SK-MEL-5 (cell line): ENCODE results near the gene SIN3B. TPM values are rescaled to one million over a fixed set of nuclear protein-coding genes. Genes with fewer than 3 reads are reported as not detected.

Experiments
- DNase-seq: peaks from one replicate; pipeline ENCODE4 v3.0.0-alpha.2; 2016; ENCODE audit warnings: low read depth, low spot score
- in situ Hi-C: cut with HindIII; loops from 2 replicates; pipeline ENCODE4 v1.10.0; 2016; ENCODE audit warnings: low sequenced_read_pairs, high pct_unique_total_duplicates, low pct_unique_long_range_greater_than_20kb
- small RNA-seq, 2 experiments: library from RNA; depleted of rRNA; stranded (forward); fragments of <200 nt; gene quantifications; one replicate each; pipeline ENCODE3, GENCODE V24; 2014
- total RNA-seq: library from RNA; depleted of rRNA; stranded (reverse); fragments of >200 nt; shearing (Covaris generic); gene quantifications from 2 replicates; pipeline ENCODE4 v1.2.3, GENCODE V29; 2014; rRNA removed

SIN3B gene
- total RNA-seq, 1 experiment from 2014 or later: 14.4 TPM

DNA sequence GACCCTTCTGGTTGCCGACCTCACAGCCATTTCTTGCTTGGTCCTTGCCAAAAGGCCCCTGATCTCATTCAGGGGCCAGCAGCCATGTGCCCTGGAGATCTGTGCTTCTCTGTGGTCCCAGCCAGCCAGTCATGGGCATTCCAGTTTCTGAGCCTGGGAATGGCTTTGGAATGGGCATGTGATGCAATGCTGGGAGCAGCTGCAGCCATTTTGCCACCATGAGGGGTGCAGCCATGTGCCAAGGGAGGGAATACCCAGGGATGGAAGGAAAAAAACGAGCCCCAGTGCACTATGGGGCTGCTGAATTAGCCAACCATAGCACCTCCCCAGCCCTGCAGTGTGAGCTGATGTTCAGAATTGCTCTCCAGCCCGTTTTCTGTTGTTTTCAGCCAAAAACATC lies 85.9 kb downstream of the SIN3B start:
- DNase-seq: no peak
- in situ Hi-C loops: no loop called here

DNA sequence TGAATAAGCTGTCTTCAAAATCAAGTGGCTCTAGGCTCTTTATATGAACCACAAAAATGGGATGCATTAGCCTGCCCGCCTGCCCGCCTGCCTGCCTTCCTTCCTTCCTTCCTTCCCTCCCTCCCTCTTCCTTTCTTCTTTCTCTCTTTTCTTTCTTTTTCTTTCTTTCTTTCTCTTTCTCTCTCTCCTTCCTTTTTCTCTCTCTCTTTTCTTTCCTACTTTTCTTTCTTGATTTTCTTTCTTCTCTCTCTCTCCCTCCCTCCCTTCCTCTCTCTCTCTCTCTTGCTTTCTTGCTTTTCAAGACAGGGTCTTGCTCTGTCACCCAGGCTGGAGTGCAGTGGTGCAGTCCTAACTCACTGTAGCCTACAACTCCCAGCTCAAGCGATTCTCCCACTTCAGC lies 86.5 kb downstream of the SIN3B start:
- in situ Hi-C loops: no loop called here
- no peak for DNase-seq

- in situ Hi-C loops: no loop called here
- DNase-seq: no peak
Observed at GRCh38 chr19:16917401-16917800, 88.2 kb downstream of the SIN3B start.

- DNase-seq: no peak
- in situ Hi-C loops: no loop called here
Observed at GRCh38 chr19:16919496-16919895, 90.3 kb downstream of the SIN3B start.

DNA sequence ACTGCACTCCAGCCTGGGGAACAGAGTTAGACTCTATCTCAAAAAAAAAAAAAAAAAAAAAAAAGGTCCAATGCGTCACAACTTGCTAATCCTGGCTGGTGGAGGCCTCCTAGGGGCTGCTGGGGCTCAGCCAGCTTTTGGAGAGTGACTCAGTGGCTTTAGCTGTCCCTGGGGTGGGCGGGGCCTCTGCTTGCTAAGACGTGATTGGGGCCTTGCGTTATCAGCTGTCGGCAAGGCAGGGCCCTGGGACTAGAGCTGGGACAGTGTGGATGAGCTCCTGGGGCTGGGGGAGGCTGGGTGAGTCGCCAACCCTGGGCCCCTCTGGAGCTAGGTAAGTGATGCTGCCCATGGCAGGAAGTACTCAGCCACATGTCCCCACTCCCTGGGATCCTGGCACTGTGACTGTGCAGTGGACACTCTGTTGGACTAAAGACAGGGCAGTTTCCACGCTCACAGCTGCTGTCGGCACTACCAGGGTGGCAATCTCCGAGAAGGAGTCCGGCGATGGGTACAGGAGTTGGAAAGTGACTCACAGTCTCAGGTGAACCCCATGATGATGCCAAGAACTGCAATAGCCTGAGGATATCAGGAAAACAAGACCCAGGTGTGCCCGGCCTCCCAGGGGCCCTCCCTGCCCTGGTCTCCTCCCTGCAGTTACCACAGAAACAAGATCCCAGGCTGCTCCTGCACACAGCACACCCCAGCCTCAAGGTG lies 91.8 kb downstream of the SIN3B start:
- in situ Hi-C loops: no loop called here
- DNase-seq: no peak

- no peak for DNase-seq
Observed at GRCh38 chr19:16921766-16922591, 92.8 kb downstream of the SIN3B start.

DNA sequence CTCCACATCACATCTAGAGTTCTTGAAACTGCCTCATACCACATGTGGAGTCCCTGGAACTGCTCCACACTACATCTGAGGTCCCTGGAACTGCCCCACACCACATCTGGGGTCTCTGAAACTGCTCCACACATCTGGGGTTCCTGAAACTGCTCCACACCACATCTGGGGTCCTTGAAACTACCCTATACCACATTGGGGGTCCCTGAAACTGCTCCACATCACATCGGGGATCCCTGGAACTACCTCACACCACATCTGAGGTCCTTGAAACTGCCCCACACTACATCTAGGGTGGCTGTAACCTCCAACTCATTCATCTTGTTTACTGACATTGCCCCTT lies 93.4 kb downstream of the SIN3B start:
- no peak for DNase-seq
- in situ Hi-C loops: no loop called here

More at GRCh38 chr19:16921766-16922591, 92.8 kb downstream of the SIN3B start:
- in situ Hi-C loops: no loop called here

DNA sequence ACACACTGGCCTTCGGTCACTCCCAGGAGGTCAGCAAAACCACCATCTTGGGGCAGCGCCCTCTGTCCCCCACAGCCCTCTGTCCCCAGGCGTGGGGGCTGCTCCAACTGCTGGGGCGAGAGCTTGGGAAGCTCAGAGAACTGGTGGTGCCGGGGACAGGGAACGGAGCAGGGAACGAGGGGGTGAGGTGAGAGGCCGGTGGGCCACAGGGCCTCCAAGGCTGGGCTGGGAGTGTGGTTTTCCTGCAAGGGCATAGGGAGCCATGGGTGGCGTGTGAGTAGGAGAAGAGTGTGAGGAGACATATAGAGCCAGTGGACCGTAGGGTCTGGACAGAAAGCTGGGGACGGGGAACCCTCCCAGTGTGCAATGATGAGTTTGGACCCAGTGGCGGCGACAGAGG lies 93.8 kb downstream of the SIN3B start:
- no peak for DNase-seq
- in situ Hi-C loops: no loop called here

DNA sequence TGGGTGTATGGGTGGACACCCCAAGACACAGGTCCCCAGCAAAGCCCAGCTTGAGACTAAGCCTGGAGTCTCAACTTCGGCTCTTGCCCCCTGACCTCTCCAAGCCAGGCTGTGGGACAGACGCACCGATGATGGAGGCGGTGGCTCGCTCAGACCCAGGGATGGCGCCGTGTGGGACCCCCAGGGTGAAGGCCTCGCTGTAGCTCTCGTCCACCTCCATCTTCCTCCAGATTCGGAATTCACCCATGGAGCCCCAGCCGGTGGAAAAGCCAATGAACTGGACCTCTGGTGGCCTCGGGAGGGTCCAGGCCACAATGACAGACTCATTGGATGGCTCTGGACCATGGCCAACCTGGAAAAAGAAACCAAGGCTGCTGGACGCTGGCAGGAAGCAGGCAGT lies 98.7 kb downstream of the SIN3B start:
- in situ Hi-C loops: no loop called here
- DNase-seq: no peak

- in situ Hi-C loops: no loop called here
- no peak for DNase-seq
Observed at GRCh38 chr19:16928351-16928750, 99.2 kb downstream of the SIN3B start.

GRCh38 chr19:16928916-16929315 lies 99.7 kb downstream of the SIN3B start:
- in situ Hi-C loops: no loop called here
- no peak for DNase-seq

Small RNA genes within 50 kb of the gene (small RNA-seq; reads per million reads assigned to genes)
- gene AC008737.3 (0 reads per million in 2 experiments), gene RN7SL823P (0 to 0.05 reads per million in 2 experiments), gene RN7SL835P (0 to 0.02 reads per million in 2 experiments)

Other genes starting within 250 kb of the SIN3B start
- gene MED26, start 201.2 kb upstream of the SIN3B start, total RNA-seq: 4.8 and 5.5 TPM in 2 replicates
- 80.3 and 90.8 TPM in 2 replicates for gene SMIM7, start 169.3 kb upstream of the SIN3B start, total RNA-seq
- 0.24 and 0.27 TPM in 2 replicates for gene TMEM38A, start 168.3 kb upstream of the SIN3B start, total RNA-seq
- 0.16 and 0.21 TPM in 2 replicates for gene NWD1, start 109.6 kb upstream of the SIN3B start, total RNA-seq
- not detected in 2 replicates for gene F2RL3, start 59.6 kb downstream of the SIN3B start, total RNA-seq
- gene CPAMD8, start 197.4 kb downstream of the SIN3B start, total RNA-seq: 0.11 TPM in 1 of 2 replicates, not detected in the other
- 4.1 and 6.7 TPM in 2 replicates for gene HAUS8, start 246.1 kb downstream of the SIN3B start, total RNA-seq
- 62.6 and 79.9 TPM in 2 replicates for gene MYO9B, start 246.4 kb downstream of the SIN3B start, total RNA-seq